Measurements from ENCODE around the gene SYNE2. TPM values are rescaled to one million over a fixed set of nuclear protein-coding genes. Genes with fewer than 3 reads are reported as not detected.
"Not testable (repeated sequence)": the region's sequence is repeated elsewhere in the genome, so short reads cannot be mapped to it uniquely, and the experiment has no call there.

Gene SYNE2
- total RNA-seq, 1 donor from 2014 or later = 50.2 TPM

- no peak for DNase-seq (ENCODE audit: low read depth in 2 of 2)
These were observed 155.2 kb downstream of the SYNE2 start for GRCh38 chr14:64008016-64008415.

GRCh38 chr14:64012003-64012402 is 159.2 kb downstream of the SYNE2 start:
- DNase-seq (ENCODE audit: low read depth in 2 of 2) = no peak

- DNase-seq (ENCODE audit: low read depth in 2 of 2) = no peak
These were observed 159.9 kb downstream of the SYNE2 start for GRCh38 chr14:64012720-64013119.

GRCh38 chr14:64025479-64025878 is 172.7 kb downstream of the SYNE2 start:
- no peak for DNase-seq (ENCODE audit: low read depth in 2 of 2)

- no peak for DNase-seq (ENCODE audit: low read depth in 2 of 2)
These were observed 173.8 kb downstream of the SYNE2 start for GRCh38 chr14:64026600-64026999.

GRCh38 chr14:64035143-64035542 is 182.3 kb downstream of the SYNE2 start:
- peak in 1 of 2 donors; percentile 39 for DNase-seq (ENCODE audit: low read depth in 2 of 2)

GRCh38 chr14:64037869-64038745 is 185.3 kb downstream of the SYNE2 start:
- DNase-seq (ENCODE audit: low read depth in 2 of 2) = not testable (repeated sequence)

- peak in 1 of 2 donors; percentile 1 for DNase-seq (ENCODE audit: low read depth in 2 of 2)
These were observed 186.2 kb downstream of the SYNE2 start for GRCh38 chr14:64038841-64039542.

- peak in 1 of 2 donors; percentile 30 for DNase-seq (ENCODE audit: low read depth in 2 of 2)
These were observed 187.2 kb downstream of the SYNE2 start for GRCh38 chr14:64040044-64040443.

- DNase-seq (ENCODE audit: low read depth in 2 of 2) = not testable (repeated sequence)
These were observed 190.5 kb downstream of the SYNE2 start for GRCh38 chr14:64043296-64043695.

- DNase-seq (ENCODE audit: low read depth in 2 of 2) = no peak
These were observed 192.3 kb downstream of the SYNE2 start for GRCh38 chr14:64045091-64045490.

- no peak for DNase-seq (ENCODE audit: low read depth in 2 of 2)
These were observed 197.0 kb downstream of the SYNE2 start for GRCh38 chr14:64049616-64050381.

- peak in 1 of 2 donors; percentile 12 for DNase-seq (ENCODE audit: low read depth in 2 of 2)
These were observed 201.2 kb downstream of the SYNE2 start for GRCh38 chr14:64053694-64054669.

GRCh38 chr14:64059454-64060198 is 206.8 kb downstream of the SYNE2 start:
- DNase-seq (ENCODE audit: low read depth in 2 of 2) = no peak

GRCh38 chr14:64060199-64060545 is 207.4 kb downstream of the SYNE2 start:
- no peak for DNase-seq (ENCODE audit: low read depth in 2 of 2)

GRCh38 chr14:64060648-64061096 is 207.9 kb downstream of the SYNE2 start:
- DNase-seq (ENCODE audit: low read depth in 2 of 2) = peak; percentile 5 to 34

- DNase-seq (ENCODE audit: low read depth in 2 of 2) = no peak
These were observed 208.3 kb downstream of the SYNE2 start for GRCh38 chr14:64061115-64061514.

- DNase-seq (ENCODE audit: low read depth in 2 of 2) = no peak
These were observed 208.9 kb downstream of the SYNE2 start for GRCh38 chr14:64061706-64062105.

GRCh38 chr14:64062381-64063115 is 209.7 kb downstream of the SYNE2 start:
- DNase-seq (ENCODE audit: low read depth in 2 of 2) = no peak
